ENCODE measurements around the gene CHD5.

- TF ChIP-seq POLR2A (IDR thresholded peaks at IDR 0.05) (no peak), CTCF (IDR thresholded peaks at IDR 0.05) (no peak)
Measured at GRCh38 chr1:6145396-6145750, 34.7 kb downstream of the CHD5 start.

All from adrenal gland (tissue), 5 donors.